Measurements from ENCODE around the gene HERC6.

DNA sequence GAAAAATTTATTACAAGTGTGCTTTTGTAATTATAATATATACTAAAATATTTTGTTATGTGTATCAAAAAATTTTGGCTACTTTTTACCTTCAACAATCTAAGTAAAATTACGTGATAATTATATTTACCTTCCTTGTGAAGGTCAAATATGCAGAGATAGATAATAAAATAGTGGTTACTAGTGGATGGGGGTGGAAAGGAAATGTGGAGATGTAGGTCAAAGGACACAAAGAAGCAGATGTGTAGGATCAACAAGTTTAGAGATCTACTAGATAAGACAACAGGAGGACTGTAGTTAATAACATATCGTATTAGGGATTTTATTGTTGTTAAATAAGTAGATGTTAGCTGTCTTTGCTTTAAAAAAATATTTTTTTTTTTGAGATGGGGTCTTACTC lies 99.6 kb downstream of the HERC6 start:
- no peak for TF ChIP-seq POLR2A (IDR thresholded peaks at IDR 0.05)
- TF ChIP-seq, protein P1, sequence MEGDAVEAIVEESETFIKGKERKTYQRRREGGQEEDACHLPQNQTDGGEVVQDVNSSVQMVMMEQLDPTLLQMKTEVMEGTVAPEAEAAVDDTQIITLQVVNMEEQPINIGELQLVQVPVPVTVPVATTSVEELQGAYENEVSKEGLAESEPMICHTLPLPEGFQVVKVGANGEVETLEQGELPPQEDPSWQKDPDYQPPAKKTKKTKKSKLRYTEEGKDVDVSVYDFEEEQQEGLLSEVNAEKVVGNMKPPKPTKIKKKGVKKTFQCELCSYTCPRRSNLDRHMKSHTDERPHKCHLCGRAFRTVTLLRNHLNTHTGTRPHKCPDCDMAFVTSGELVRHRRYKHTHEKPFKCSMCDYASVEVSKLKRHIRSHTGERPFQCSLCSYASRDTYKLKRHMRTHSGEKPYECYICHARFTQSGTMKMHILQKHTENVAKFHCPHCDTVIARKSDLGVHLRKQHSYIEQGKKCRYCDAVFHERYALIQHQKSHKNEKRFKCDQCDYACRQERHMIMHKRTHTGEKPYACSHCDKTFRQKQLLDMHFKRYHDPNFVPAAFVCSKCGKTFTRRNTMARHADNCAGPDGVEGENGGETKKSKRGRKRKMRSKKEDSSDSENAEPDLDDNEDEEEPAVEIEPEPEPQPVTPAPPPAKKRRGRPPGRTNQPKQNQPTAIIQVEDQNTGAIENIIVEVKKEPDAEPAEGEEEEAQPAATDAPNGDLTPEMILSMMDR (IDR thresholded peaks at IDR 0.05), result no peak
